Measurements from ENCODE around the gene GRM7. TPM values are rescaled to one million over a fixed set of nuclear protein-coding genes. Genes with fewer than 3 reads are reported as not detected.

Gene GRM7
- polyA plus RNA-seq, 1 donor from 2014 or later: 23.8 TPM

DNA sequence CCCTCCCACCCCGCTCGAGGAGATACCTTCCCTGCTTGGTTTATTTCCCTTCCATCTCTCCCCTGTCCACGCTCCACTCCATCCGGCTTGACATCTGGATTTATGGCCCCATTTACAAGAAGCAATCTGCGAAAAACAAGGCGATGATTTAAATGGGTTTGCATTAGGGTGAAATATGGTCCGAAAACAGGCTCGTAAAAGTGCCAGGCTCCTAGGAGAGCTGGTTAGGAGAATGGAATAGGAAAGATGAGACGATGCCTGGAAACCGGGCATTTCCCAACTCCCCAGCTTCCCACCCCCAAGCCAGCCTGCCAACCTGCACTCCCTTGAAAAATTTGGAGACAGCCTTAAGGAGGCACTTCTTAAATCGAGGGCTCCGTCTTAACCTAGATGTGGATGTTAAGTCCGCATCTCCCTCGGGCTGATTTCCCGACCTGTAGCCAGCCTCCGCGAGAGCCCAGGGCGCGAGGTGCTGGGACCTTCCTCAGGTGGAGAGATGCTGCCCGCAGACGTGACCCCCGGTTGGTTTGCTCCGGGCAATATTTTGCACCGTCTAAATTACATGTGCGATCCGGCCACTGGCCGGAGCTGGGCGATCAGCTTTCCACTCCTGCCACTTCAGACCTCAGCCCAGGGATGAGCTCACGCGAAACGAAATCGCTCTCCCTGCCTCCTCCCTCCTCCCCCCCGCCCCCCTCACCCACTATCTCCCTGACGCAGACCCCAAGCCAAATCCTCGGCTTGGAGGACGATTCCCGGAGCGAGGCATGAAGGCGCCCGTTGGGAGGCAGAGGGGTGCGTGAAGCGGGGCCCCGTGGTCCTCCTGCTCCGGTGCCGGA is 1.3 kb downstream of the GRM7 start:
- no peaks in the 10 kb centered on the region for H3K36me3 ChIP-seq (ENCODE audit: insufficient read depth, low read length)
- no peaks in the 10 kb centered on the region for H3K79me2 ChIP-seq (replicated peaks; ENCODE audit: insufficient read depth, low read length)
- peaks cover 59% of the 10 kb centered on the region for H3K27me3 ChIP-seq (ENCODE audit: insufficient read depth, low read depth, low read length)
- H3K9ac ChIP-seq (ENCODE audit: low read length): peak overlapping the region; percentile 74
- H4K20me1 ChIP-seq (ENCODE audit: insufficient read depth): no peaks in the 10 kb centered on the region
- H3F3A ChIP-seq (ENCODE audit: insufficient read depth, low read length, poor library complexity, severe bottlenecking): peaks cover 7% of the 10 kb centered on the region
- peak overlapping the region; percentile 93 for H3K4me3 ChIP-seq (ENCODE audit: low read length)
- H3K9me3 ChIP-seq (ENCODE audit: low read length): no peaks in the 10 kb centered on the region
- no peak overlapping the region for H2AFZ ChIP-seq (ENCODE audit: low read depth, low read length)
- TF ChIP-seq REST (IDR thresholded peaks at IDR 0.05; ENCODE audit: borderline replicate concordance) (no peak), RAD21 (conservative IDR thresholded peaks at IDR 0.05) (no peak), TAF1 (IDR thresholded peaks at IDR 0.05; ENCODE audit: low read depth) (peak; percentile 25), EP300 (conservative IDR thresholded peaks at IDR 0.05; ENCODE audit: poor library complexity, severe bottlenecking) (no peak), POLR2AphosphoS5 (IDR thresholded peaks at IDR 0.05) (peak; percentile 30), EZH2 (IDR thresholded peaks at IDR 0.05; ENCODE audit: borderline replicate concordance, insufficient read depth, low read length, poor library complexity, severe bottlenecking) (no peak), MXI1 (conservative IDR thresholded peaks at IDR 0.05; ENCODE audit: poor library complexity, severe bottlenecking) (no peak)
- peak overlapping the region; percentile 44 for H3K27ac ChIP-seq (ENCODE audit: low read length)
- H3K9me2 ChIP-seq (ENCODE audit: insufficient read depth, low read length): no peaks in the 10 kb centered on the region
- peak overlapping the region; percentile 56 for H3K4me2 ChIP-seq (ENCODE audit: low read length)

DNA sequence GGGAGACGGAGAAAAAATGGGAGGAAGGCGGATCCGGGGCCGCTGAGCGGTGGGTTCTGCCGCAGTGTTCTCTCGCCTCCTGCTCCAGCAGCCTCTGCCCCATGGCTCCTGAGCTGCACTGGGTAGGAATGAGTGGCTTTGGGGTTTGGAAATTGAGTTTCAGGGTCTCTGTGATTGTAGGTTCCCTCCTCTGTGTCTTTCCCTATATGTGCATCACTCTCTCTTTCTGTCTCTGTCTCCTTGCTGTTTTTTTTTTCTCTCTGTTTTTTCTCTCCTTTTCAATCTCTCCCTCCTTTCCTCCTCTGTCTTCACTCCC is 1.9 kb downstream of the GRM7 start:
- H3K4me2 ChIP-seq (ENCODE audit: low read length): peak overlapping the region; percentile 12
- peaks cover 59% of the 10 kb centered on the region for H3K27me3 ChIP-seq (ENCODE audit: insufficient read depth, low read depth, low read length)
- H3K9ac ChIP-seq (ENCODE audit: low read length): peak overlapping the region; percentile 74
- H4K20me1 ChIP-seq (ENCODE audit: insufficient read depth): no peaks in the 10 kb centered on the region
- H3K4me3 ChIP-seq (ENCODE audit: low read length): peak overlapping the region; percentile 93
- no peaks in the 10 kb centered on the region for H3K79me2 ChIP-seq (replicated peaks; ENCODE audit: insufficient read depth, low read length)
- H3F3A ChIP-seq (ENCODE audit: insufficient read depth, low read length, poor library complexity, severe bottlenecking): peaks cover 7% of the 10 kb centered on the region
- no peaks in the 10 kb centered on the region for H3K36me3 ChIP-seq (ENCODE audit: insufficient read depth, low read length)
- TF ChIP-seq POLR2AphosphoS5 (IDR thresholded peaks at IDR 0.05) (no peak), TAF1 (IDR thresholded peaks at IDR 0.05; ENCODE audit: low read depth) (peak; percentile 7), MXI1 (conservative IDR thresholded peaks at IDR 0.05; ENCODE audit: poor library complexity, severe bottlenecking) (no peak), EP300 (conservative IDR thresholded peaks at IDR 0.05; ENCODE audit: poor library complexity, severe bottlenecking) (no peak), SMC3 (conservative IDR thresholded peaks at IDR 0.05; ENCODE audit: poor library complexity) (no peak), REST (IDR thresholded peaks at IDR 0.05; ENCODE audit: borderline replicate concordance) (no peak)
- H3K9me2 ChIP-seq (ENCODE audit: insufficient read depth, low read length): no peaks in the 10 kb centered on the region
- H3K27ac ChIP-seq (ENCODE audit: low read length): peak overlapping the region; percentile 30
- no peak overlapping the region for H2AFZ ChIP-seq (ENCODE audit: low read depth, low read length)
- no peaks in the 10 kb centered on the region for H3K9me3 ChIP-seq (ENCODE audit: low read length)
